Activated CD8-positive, alpha-beta T cell treated with anti-CD3 and anti-CD28 coated beads for 36 hours (primary cell): Measurements from ENCODE around the gene EFCAB6. TPM values are rescaled to one million over a fixed set of nuclear protein-coding genes. Genes with fewer than 3 reads are reported as not detected.

Experiments
- ATAC-seq: fragments of 200-7000 bp; cut with Tn5 transposase; one replicate; pipeline ENCODE4 v1.10.0; 2021; ENCODE audit warnings: mild to moderate bottlenecking, moderate library complexity
- CTCF ChIA-PET: fragments of 350-600 bp; sonication (Branson Sonifier 250); formaldehyde crosslinking; loops from one replicate; lab custom pipeline; 2021; ENCODE audit warnings: antibody characterized with exemption; lab: Charles Lee
- POLR2A ChIA-PET: fragments of 350-600 bp; sonication (Branson Sonifier 250); formaldehyde crosslinking; loops from one replicate; lab custom pipeline; 2021; ENCODE audit warnings: antibody characterized with exemption; lab: Charles Lee
- DNase-seq: peaks from one replicate; pipeline ENCODE4 v3.0.0-alpha.2; 2020
- H3K27ac Mint-ChIP-seq: one replicate; pipeline ENCODE4 v1.8.0; 2021; ENCODE audit warnings: mild to moderate bottlenecking, mixed read lengths
- H3K27me3 Mint-ChIP-seq: one replicate; pipeline ENCODE4 v1.8.0; 2021; ENCODE audit warnings: mixed read lengths
- H3K36me3 Mint-ChIP-seq: one replicate; pipeline ENCODE4 v1.8.0; 2021; ENCODE audit warnings: low read depth, mixed read lengths
- H3K4me1 Mint-ChIP-seq: one replicate; pipeline ENCODE4 v1.8.0; 2021; ENCODE audit warnings: low read depth, mixed read lengths
- H3K4me3 Mint-ChIP-seq: one replicate; pipeline ENCODE4 v1.8.0; 2021; ENCODE audit warnings: mild to moderate bottlenecking, moderate library complexity, mixed read lengths
- H3K9me3 Mint-ChIP-seq: one replicate; pipeline ENCODE4 v1.8.0; 2021; ENCODE audit warnings: mixed read lengths
- intact Hi-C: fragments of 100-400 bp; cut with micrococcal nuclease; formaldehyde crosslinking; loops from one replicate; pipeline ENCODE4 v1.10.0; 2022
- total RNA-seq, 2 experiments: library from RNA; stranded (reverse); gene quantifications; one replicate each; pipeline ENCODE4 v1.2.3, GENCODE V29; 2021
- TF ChIP-seq, protein P1 (sequence below): fragments of 200-600 bp; IDR thresholded peaks from one replicate; pipeline ENCODE4 v1.8.0; 2022; ENCODE audit warnings: antibody characterized with exemption, mild to moderate bottlenecking

EFCAB6 gene
- total RNA-seq, 2 experiments from 2014 or later = 0.16 to 0.29 TPM

DNA sequence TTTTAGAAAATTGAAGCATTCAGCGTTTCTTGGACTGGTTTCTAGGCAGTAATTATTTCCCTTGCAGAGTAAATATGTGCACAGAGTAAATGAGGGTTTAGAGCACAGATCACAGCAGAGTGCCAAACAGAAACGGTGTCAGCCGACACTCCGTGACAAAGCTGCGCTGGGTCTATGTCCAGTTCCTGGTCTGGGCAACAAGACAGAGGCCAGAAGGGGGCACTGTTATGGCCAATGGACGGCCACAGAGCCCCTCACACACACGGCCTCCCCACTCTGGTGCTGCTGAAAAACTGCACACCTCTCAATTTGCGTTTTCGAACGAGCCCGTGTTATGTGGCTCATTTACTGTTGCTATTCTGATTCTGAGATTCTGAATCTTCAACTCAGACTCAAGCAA is 219.6 kb downstream of the EFCAB6 start:
- peaks cover 2% of the 10 kb centered on the region for H3K36me3 Mint-ChIP-seq
- H3K9me3 Mint-ChIP-seq = peaks cover 15% of the 10 kb centered on the region
- ATAC-seq (no peak), DNase-seq (no peak)
- peaks cover 8% of the 10 kb centered on the region for H3K27me3 Mint-ChIP-seq
- H3K27ac Mint-ChIP-seq = no peak overlapping the region
- TF ChIP-seq, protein P1, sequence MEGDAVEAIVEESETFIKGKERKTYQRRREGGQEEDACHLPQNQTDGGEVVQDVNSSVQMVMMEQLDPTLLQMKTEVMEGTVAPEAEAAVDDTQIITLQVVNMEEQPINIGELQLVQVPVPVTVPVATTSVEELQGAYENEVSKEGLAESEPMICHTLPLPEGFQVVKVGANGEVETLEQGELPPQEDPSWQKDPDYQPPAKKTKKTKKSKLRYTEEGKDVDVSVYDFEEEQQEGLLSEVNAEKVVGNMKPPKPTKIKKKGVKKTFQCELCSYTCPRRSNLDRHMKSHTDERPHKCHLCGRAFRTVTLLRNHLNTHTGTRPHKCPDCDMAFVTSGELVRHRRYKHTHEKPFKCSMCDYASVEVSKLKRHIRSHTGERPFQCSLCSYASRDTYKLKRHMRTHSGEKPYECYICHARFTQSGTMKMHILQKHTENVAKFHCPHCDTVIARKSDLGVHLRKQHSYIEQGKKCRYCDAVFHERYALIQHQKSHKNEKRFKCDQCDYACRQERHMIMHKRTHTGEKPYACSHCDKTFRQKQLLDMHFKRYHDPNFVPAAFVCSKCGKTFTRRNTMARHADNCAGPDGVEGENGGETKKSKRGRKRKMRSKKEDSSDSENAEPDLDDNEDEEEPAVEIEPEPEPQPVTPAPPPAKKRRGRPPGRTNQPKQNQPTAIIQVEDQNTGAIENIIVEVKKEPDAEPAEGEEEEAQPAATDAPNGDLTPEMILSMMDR = no peak
- no peak overlapping the region for H3K4me3 Mint-ChIP-seq
- no peaks in the 10 kb centered on the region for H3K4me1 Mint-ChIP-seq
- ChIA-PET POLR2A (interaction anchor here (0.6 kb wide), 1 partner anchor 334 kb away, joined by 3 read pairs; no protein-coding TSS in a partner anchor), CTCF (no interaction called here)
- intact Hi-C loops = no loop called here

DNA sequence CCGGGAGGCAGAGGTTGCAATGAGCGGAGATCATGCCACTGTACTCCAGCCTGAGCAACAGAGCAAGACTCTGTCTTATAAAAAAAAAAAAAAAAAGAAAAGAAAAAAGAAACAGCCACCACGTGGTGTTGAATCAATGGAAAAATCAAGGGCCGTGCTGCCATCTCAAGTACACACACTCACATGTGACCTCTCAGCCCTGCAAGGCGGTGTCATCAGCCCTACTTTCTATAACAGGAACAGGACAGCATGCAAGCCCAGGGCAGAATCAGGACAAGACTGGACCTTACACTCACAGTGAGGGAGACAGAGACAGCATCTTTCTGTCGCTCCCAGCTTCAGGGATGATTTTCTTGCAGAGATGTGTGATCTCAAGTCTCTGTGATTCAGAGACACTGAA is 220.7 kb downstream of the EFCAB6 start:
- H3K27me3 Mint-ChIP-seq = peaks cover 8% of the 10 kb centered on the region
- intact Hi-C loops = no loop called here
- ChIA-PET POLR2A (no interaction called here), CTCF (no interaction called here)
- ATAC-seq (no peak), DNase-seq (no peak)
- peaks cover 2% of the 10 kb centered on the region for H3K36me3 Mint-ChIP-seq
- H3K9me3 Mint-ChIP-seq = peaks cover 15% of the 10 kb centered on the region
- TF ChIP-seq, protein P1 = no peak
- no peak overlapping the region for H3K4me3 Mint-ChIP-seq
- H3K4me1 Mint-ChIP-seq = no peaks in the 10 kb centered on the region
- no peak overlapping the region for H3K27ac Mint-ChIP-seq

DNA sequence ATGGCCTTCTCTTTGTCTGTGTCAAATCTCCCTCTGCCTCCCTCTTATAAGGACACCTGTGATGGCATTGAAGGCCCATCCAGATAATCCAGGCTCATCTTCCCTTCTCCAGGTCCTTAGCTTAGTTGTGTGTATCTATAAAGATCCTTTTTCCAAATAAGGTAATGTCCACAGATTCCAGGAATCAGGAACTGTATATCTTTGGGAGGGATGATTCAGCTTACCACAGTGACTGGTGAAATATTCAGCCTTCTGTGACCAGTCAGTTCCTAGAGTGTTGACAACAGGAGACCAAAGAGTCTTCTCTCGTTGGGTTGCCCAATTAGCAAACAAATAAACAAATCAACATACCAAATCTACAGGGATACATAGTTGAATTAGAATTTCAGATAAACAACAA is 224.5 kb downstream of the EFCAB6 start:
- POLR2A ChIA-PET = no interaction called here
- intact Hi-C loops = no loop called here
- peaks cover 1% of the 10 kb centered on the region for H3K27me3 Mint-ChIP-seq

DNA sequence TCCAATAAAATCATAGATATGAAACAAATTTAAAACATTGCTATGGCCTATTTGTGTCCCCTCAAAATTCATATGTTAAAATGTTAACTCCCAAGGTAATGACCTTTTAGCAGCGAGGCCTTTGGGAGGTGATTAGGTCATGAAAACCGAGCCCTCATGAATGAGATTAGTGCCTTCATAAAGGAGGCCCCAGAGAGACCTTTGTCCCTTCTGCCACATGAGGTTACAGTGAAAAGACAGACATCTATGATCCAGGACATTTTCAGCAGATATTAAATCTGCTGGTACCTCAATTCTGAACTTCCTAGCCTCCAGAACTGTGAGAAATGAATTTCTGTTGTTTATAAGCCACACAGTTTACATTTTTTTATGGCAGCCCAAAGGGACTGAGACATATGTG is 228.6 kb downstream of the EFCAB6 start:
- intact Hi-C loops = no loop called here
- peaks cover 4% of the 10 kb centered on the region for H3K36me3 Mint-ChIP-seq
- ATAC-seq = no peak
- peaks cover 4% of the 10 kb centered on the region for H3K27me3 Mint-ChIP-seq
- CTCF ChIA-PET = no interaction called here
- H3K4me3 Mint-ChIP-seq = no peak overlapping the region
- H3K4me1 Mint-ChIP-seq = no peaks in the 10 kb centered on the region
- peaks cover 16% of the 10 kb centered on the region for H3K9me3 Mint-ChIP-seq
- no peak overlapping the region for H3K27ac Mint-ChIP-seq
- TF ChIP-seq, protein P1 = no peak
- POLR2A ChIA-PET = no interaction called here
- no peak for DNase-seq

More for the DNA sequence above, 224.5 kb downstream of the EFCAB6 start:
- no peaks in the 10 kb centered on the region for H3K4me1 Mint-ChIP-seq
- CTCF ChIA-PET = no interaction called here
- TF ChIP-seq, protein P1 = no peak
- peaks cover 9% of the 10 kb centered on the region for H3K9me3 Mint-ChIP-seq
- ATAC-seq = no peak
- DNase-seq = no peak
- peaks cover 2% of the 10 kb centered on the region for H3K36me3 Mint-ChIP-seq
- no peak overlapping the region for H3K4me3 Mint-ChIP-seq
- H3K27ac Mint-ChIP-seq = no peak overlapping the region

DNA sequence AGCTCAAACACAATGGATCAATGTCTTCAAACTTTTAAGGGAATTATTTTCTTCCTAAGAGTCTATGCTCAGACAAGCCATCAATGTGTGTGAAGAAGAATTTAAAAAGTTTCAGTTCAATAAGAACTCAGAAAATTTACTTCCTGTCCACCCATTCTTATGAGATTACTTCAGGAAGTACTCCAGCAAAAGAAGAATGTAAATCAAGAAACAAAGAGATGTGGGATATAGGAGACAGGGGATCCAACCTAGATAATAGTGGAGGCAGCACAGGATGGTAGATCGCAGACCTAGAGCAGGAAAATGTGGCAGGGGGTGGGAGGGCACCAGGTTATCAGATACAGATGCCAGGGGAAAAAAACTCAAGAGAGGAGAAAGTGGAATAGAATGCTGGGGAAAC is 229.7 kb downstream of the EFCAB6 start:
- Mint-ChIP-seq H3K27ac (no peak overlapping the region), H3K9me3 (peaks cover 16% of the 10 kb centered on the region), H3K27me3 (peaks cover 4% of the 10 kb centered on the region), H3K4me3 (no peak overlapping the region), H3K36me3 (peaks cover 4% of the 10 kb centered on the region), H3K4me1 (no peaks in the 10 kb centered on the region)
- TF ChIP-seq, protein P1 = no peak
- intact Hi-C loops = no loop called here
- no peak for DNase-seq
- ChIA-PET CTCF (no interaction called here), POLR2A (no interaction called here)
- ATAC-seq = no peak
